ENCODE results near the gene BCKDHB.
"Not testable (repeated sequence)": the region's sequence is repeated elsewhere in the genome, so short reads cannot be mapped to it uniquely, and the experiment has no call there.

BCKDHB gene

GRCh38 chr6:80287607-80288006 is 181.1 kb downstream of the BCKDHB start:
- H3K4me1 ChIP-seq (ENCODE audit: control insufficient read depth, low read length), result no peaks in the 10 kb centered on the region
- no peak overlapping the region for H3K27ac ChIP-seq (ENCODE audit: low read depth, low read length)
- no peaks in the 10 kb centered on the region for H4K20me1 ChIP-seq (ENCODE audit: control insufficient read depth, insufficient read depth, low read depth, low read length)
- no peak overlapping the region for H3K4me3 ChIP-seq (ENCODE audit: low read length)
- no peaks in the 10 kb centered on the region for H3K9me2 ChIP-seq (replicated peaks; ENCODE audit: control insufficient read depth, low read length)
- no peak overlapping the region for H3K4me2 ChIP-seq (ENCODE audit: low read length)
- no peak for TF ChIP-seq CTCF (IDR thresholded peaks at IDR 0.05; ENCODE audit: low read depth, low read length, poor library complexity, severe bottlenecking)
- no peak for TF ChIP-seq EZH2phosphoT487 (IDR thresholded peaks at IDR 0.05; ENCODE audit: borderline replicate concordance, low read length)
- H3F3A ChIP-seq (ENCODE audit: control insufficient read depth, insufficient read depth), result no peaks in the 10 kb centered on the region
- no peaks in the 10 kb centered on the region for H3K79me2 ChIP-seq (ENCODE audit: control insufficient read depth, low read length)
- H3K36me3 ChIP-seq (ENCODE audit: control insufficient read depth, low read length), result no peaks in the 10 kb centered on the region
- no peaks in the 10 kb centered on the region for H3K9me3 ChIP-seq (ENCODE audit: control insufficient read depth, insufficient read depth, low read length)
- no peaks in the 10 kb centered on the region for H3K27me3 ChIP-seq (ENCODE audit: control insufficient read depth, low read length)

- Histone ChIP-seq H3K9me3 (ENCODE audit: control insufficient read depth, insufficient read depth, low read length) (peaks cover 3% of the 10 kb centered on the region; the same call in 1 of the 2 replicates), H3F3A (ENCODE audit: control insufficient read depth, insufficient read depth) (no peaks in the 10 kb centered on the region), H4K20me1 (ENCODE audit: control insufficient read depth, insufficient read depth, low read depth, low read length) (no peaks in the 10 kb centered on the region), H3K4me1 (ENCODE audit: control insufficient read depth, low read length) (no peaks in the 10 kb centered on the region), H3K36me3 (ENCODE audit: control insufficient read depth, low read length) (no peaks in the 10 kb centered on the region), H3K79me2 (ENCODE audit: control insufficient read depth, low read length) (no peaks in the 10 kb centered on the region), H3K9me2 (replicated peaks; ENCODE audit: control insufficient read depth, low read length) (no peaks in the 10 kb centered on the region), H3K4me3 (ENCODE audit: low read length) (no peak overlapping the region), H3K27ac (ENCODE audit: low read depth, low read length) (no peak overlapping the region), H3K4me2 (ENCODE audit: low read length) (no peak overlapping the region), H3K27me3 (ENCODE audit: control insufficient read depth, low read length) (no peaks in the 10 kb centered on the region)
- no peak for TF ChIP-seq CTCF (IDR thresholded peaks at IDR 0.05; ENCODE audit: low read depth, low read length, poor library complexity, severe bottlenecking)
- no peak for TF ChIP-seq EZH2phosphoT487 (IDR thresholded peaks at IDR 0.05; ENCODE audit: borderline replicate concordance, low read length)
These were observed 183.3 kb downstream of the BCKDHB start for GRCh38 chr6:80289727-80290126.

GRCh38 chr6:80294531-80294930 is 188.1 kb downstream of the BCKDHB start:
- not testable (repeated sequence) for H3K27ac ChIP-seq (ENCODE audit: low read depth, low read length); H3K4me3 ChIP-seq (ENCODE audit: low read length); H3K36me3 ChIP-seq (ENCODE audit: control insufficient read depth, low read length)

GRCh38 chr6:80302716-80303115 is 196.2 kb downstream of the BCKDHB start:
- TF ChIP-seq CTCF (IDR thresholded peaks at IDR 0.05; ENCODE audit: low read depth, low read length, poor library complexity, severe bottlenecking) (no peak), EZH2phosphoT487 (IDR thresholded peaks at IDR 0.05; ENCODE audit: borderline replicate concordance, low read length) (no peak)
- no peaks in the 10 kb centered on the region for H3F3A ChIP-seq (ENCODE audit: control insufficient read depth, insufficient read depth)
- no peak overlapping the region for H3K4me2 ChIP-seq (ENCODE audit: low read length)
- H3K36me3 ChIP-seq (ENCODE audit: control insufficient read depth, low read length), result no peaks in the 10 kb centered on the region
- H3K4me3 ChIP-seq (ENCODE audit: low read length), result no peak overlapping the region
- H3K4me1 ChIP-seq (ENCODE audit: control insufficient read depth, low read length), result no peaks in the 10 kb centered on the region
- no peaks in the 10 kb centered on the region; the same call in 1 of the 2 replicates for H3K9me2 ChIP-seq (replicated peaks; ENCODE audit: control insufficient read depth, low read length)
- H3K27me3 ChIP-seq (ENCODE audit: control insufficient read depth, low read length), result no peaks in the 10 kb centered on the region
- H3K79me2 ChIP-seq (ENCODE audit: control insufficient read depth, low read length), result no peaks in the 10 kb centered on the region
- H3K9me3 ChIP-seq (ENCODE audit: control insufficient read depth, insufficient read depth, low read length), result no peaks in the 10 kb centered on the region
- H3K27ac ChIP-seq (ENCODE audit: low read depth, low read length), result no peak overlapping the region
- H4K20me1 ChIP-seq (ENCODE audit: control insufficient read depth, insufficient read depth, low read depth, low read length), result no peaks in the 10 kb centered on the region

More at GRCh38 chr6:80294531-80294930, 188.1 kb downstream of the BCKDHB start:
- not testable (repeated sequence) for H3K4me2 ChIP-seq (ENCODE audit: low read length); H3K4me1 ChIP-seq (ENCODE audit: control insufficient read depth, low read length); H3F3A ChIP-seq (ENCODE audit: control insufficient read depth, insufficient read depth); H4K20me1 ChIP-seq (ENCODE audit: control insufficient read depth, insufficient read depth, low read depth, low read length); H3K27me3 ChIP-seq (ENCODE audit: control insufficient read depth, low read length); H3K79me2 ChIP-seq (ENCODE audit: control insufficient read depth, low read length); H3K9me3 ChIP-seq (ENCODE audit: control insufficient read depth, insufficient read depth, low read length); H3K9me2 ChIP-seq (replicated peaks; ENCODE audit: control insufficient read depth, low read length)

Measured in DOHH2 (cell line).